GM12874 (cell line): Measurements from ENCODE around the gene ANKS1B.

Experiments
- TF ChIP-seq, protein P1 (sequence below): IDR thresholded peaks from 2 replicates; pipeline ENCODE4 v1.5.1; 2011; ENCODE audit warnings: low read depth, mild to moderate bottlenecking, control low read depth, low read length, moderate library complexity; ENCODE audit not compliant: insufficient read depth

The ANKS1B gene

DNA sequence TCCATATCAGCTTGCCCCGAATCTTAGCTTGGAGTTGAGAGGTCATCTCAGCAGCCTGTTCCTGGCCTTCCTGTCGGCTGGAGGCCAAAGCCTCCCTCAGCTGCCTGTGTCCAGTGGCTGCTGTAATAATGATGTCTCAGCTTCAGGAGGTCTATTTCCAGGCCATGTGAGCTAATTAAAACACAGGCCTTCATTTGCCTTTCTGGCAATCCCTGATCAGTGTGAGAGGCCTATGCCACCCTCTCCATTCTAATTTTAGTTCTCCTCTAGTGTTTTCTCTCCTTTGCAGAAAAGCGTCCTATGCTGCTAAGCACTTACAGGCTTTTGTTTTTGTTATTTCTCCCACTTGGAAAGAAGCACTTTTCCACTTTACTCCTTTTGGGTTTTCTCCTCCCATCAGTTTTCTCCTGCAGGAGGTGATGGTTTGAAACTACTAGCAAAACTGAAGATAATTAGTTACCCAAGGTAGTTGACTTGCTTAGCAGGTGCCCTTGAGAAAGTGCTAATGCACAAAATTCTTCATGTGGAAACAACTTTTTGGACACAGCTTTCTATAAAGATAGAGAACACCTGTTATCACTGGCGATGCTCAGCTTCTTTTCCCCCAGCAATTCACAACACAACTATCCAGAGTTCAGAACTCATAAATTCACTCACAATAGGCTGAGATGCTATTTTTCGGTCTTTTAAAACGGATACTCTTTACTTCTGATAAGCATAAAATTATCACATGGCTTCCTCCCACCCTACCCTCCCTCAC, 592.5 kb downstream of the ANKS1B start:
- TF ChIP-seq, protein P1, sequence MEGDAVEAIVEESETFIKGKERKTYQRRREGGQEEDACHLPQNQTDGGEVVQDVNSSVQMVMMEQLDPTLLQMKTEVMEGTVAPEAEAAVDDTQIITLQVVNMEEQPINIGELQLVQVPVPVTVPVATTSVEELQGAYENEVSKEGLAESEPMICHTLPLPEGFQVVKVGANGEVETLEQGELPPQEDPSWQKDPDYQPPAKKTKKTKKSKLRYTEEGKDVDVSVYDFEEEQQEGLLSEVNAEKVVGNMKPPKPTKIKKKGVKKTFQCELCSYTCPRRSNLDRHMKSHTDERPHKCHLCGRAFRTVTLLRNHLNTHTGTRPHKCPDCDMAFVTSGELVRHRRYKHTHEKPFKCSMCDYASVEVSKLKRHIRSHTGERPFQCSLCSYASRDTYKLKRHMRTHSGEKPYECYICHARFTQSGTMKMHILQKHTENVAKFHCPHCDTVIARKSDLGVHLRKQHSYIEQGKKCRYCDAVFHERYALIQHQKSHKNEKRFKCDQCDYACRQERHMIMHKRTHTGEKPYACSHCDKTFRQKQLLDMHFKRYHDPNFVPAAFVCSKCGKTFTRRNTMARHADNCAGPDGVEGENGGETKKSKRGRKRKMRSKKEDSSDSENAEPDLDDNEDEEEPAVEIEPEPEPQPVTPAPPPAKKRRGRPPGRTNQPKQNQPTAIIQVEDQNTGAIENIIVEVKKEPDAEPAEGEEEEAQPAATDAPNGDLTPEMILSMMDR, result no peak

DNA sequence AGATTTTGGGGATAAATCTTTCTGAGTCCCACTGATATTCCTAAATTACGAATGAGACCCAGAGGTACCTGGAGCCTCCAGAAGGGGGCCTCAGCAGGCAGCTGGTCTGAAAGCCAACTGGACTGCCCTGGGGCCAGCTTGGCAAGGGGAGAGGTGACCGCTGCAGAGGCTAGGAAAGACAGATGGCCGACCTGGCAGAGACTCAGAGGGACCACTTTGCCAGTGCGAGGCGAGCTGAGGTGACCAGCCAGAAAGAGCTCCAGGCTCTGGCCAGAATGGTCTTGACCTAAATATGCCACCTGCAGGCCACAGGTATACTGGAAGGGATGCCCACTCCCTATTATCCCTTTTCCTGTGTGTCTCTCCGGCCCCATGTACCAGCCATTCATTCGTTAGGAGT, 594.0 kb downstream of the ANKS1B start:
- TF ChIP-seq, protein P1, result peak; percentile 65

DNA sequence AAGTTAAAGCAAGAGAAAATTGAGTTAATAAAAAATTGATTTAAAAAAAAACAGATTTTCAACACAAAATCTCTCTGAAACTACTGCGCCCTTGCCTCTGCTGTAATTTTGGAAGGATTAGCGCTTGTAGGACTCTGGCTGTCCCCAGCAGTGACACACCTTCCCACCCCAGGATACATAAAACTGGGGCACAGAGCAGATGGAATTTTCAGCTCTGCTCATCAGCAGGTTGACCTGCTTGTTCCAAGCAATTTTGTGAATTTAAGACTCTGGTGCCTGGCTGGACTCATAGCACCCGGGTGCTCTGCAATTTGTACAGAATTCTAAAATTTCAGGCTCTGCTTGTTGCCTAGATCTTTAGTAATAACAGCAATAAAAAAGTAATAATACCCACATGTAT, 595.0 kb downstream of the ANKS1B start:
- TF ChIP-seq, protein P1, result no peak

DNA sequence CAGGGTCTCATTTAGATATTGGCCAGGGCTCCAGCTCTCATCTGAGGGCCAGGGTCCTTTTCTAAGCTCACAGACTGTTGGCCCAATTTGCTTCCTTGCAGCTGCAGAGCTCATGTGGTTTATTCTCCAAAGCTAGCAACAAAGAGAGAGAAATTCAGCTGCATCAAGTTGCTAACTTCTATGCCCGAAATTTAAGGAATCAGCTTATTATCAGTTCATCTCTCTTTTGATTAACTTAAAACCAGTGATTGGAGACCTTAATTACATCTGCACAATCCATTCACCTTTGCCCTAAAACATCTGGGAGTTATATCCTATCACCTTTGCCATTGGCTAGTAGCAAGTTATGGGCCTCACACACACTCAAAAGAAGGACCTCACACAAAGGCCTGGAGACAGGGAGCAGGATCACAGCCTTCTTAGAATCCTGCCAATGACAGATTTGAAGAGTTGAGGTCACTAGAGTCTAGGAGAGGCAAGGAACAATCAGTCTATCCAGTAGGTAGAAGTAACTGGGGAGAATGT, 596.0 kb downstream of the ANKS1B start:
- TF ChIP-seq, protein P1, result no peak

DNA sequence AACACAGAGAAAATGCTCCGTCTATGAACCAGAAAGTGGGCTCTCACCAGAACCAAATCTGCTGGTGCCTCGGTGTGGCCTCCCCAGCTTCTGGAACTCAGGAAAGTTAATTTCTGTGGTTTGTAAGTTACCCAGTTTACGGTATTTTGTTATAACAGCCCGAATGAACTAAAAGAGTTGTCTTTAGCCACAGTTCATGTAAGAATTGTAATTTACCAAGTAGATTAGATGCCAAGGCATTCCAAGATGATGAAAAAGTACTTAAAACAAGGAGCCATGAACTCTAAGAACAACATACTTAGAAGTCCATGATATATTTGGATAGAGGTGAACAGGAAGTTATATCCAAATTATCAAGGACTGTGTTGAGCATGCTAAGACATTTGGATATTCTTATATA, 597.1 kb downstream of the ANKS1B start:
- TF ChIP-seq, protein P1, result no peak

DNA sequence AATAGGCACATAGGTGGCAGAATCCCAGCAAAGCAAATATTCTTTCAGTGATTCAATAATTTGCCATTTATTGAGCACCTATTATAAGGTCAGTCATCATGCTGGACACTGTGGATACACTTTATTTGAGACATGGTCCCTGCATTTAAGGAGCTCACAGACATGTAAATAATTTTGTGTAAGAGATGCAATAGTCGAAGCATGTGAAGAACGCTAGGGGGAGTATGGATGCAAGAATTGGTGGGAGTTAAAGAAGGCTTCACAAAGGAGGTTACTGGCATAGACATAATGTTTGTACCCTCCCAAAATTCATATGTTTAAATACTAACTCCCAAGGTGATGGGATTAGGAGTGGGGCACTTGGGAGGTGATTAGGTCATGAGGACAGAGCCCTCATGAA, 597.8 kb downstream of the ANKS1B start:
- TF ChIP-seq, protein P1, result peak; percentile 50; the same call in 1 of the 2 replicates

DNA sequence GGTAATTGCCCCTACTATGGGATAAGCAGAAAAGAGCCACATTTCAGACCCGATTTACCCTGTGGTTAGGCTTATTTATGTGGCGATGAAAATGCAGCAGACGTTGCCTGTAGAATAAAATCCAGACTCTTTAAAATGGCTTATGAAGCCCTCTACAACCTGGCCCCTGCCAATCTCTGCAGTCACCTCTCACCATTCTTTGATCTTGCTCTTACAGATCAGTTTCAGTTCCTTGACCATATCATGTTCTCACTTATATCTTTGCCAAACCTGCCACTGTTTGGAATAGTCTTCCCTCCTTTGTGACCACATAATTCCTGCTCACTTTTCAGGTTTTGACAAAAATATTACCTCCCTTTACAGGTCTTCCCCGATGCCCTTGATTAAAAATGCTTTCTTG, 601.5 kb downstream of the ANKS1B start:
- TF ChIP-seq, protein P1, result no peak
